Lung (tissue), 12 donors: ENCODE measurements around the gene MFAP2. TPM values are rescaled to one million over a fixed set of nuclear protein-coding genes. Genes with fewer than 3 reads are reported as not detected.

ENCODE experiments used
- ATAC-seq: fragments of 200-7000 bp; cut with Tn5 transposase; one replicate; pipeline ENCODE4 v1.9.1; 2020; ENCODE audit warnings: moderate number of reproducible peaks; ENCODE audit not compliant: insufficient read depth, low FRiP score
- DNase-seq, 3 donors: peaks; one replicate each; pipeline ENCODE4 v3.0.0-alpha.2; 2013 to 2017
- H3K27ac ChIP-seq, 2 donors: one replicate each; pipeline ENCODE4 v1.5.1; 2013; ENCODE audit warnings: mild to moderate bottlenecking in 2 of 2, moderate library complexity in 2 of 2, control low read depth in 1 of 2, inconsistent platforms in 1 of 2, low read depth in 1 of 2, low read length in 1 of 2
- H3K27me3 ChIP-seq, 3 donors: one replicate each; pipeline ENCODE4 v1.5.1; 2013; ENCODE audit warnings: low read length in 2 of 3; ENCODE audit not compliant: control insufficient read depth in 3 of 3, insufficient read depth in 3 of 3
- H3K36me3 ChIP-seq, 4 donors: one replicate each; pipeline ENCODE4 v1.5.1; 2013; ENCODE audit warnings: low read length in 4 of 4, mild to moderate bottlenecking in 1 of 4, moderate library complexity in 1 of 4; ENCODE audit not compliant: control insufficient read depth in 4 of 4, insufficient read depth in 4 of 4
- H3K4me1 ChIP-seq, 5 donors: one replicate each; pipeline ENCODE4 v1.5.1; 2013; ENCODE audit warnings: low read length in 5 of 5, mild to moderate bottlenecking in 2 of 5, moderate library complexity in 1 of 5; ENCODE audit not compliant: control insufficient read depth in 5 of 5, insufficient read depth in 5 of 5
- H3K4me3 ChIP-seq: one replicate; pipeline ENCODE4 v1.5.1; 2013; ENCODE audit warnings: mild to moderate bottlenecking, control low read depth, moderate library complexity
- H3K9ac ChIP-seq, 2 donors: one replicate each; pipeline ENCODE4 v1.5.1; 2013; ENCODE audit warnings: low read length in 2 of 2, control low read depth in 1 of 2; ENCODE audit not compliant: insufficient read depth in 1 of 2
- H3K9me3 ChIP-seq, 4 donors: one replicate each; pipeline ENCODE4 v1.5.1; 2013; ENCODE audit warnings: low read length in 3 of 4, mild to moderate bottlenecking in 1 of 4, moderate library complexity in 1 of 4; ENCODE audit not compliant: control insufficient read depth in 4 of 4, insufficient read depth in 3 of 4
- CTCF ChIP-seq: IDR thresholded peaks from 2 replicates; pipeline ENCODE4 v1.5.1; 2012; ENCODE audit warnings: mild to moderate bottlenecking; ENCODE audit errors: control extremely low read depth, extremely low read depth
- WGBS, 2 donors: extraction: QIAGEN DNeasy Blood & Tissue Kit; methylation state at CpG; one replicate each; pipeline ENCODE4 v1.1.7; 2013; 5-methylcytosine and 5-hydroxymethylcytosine counted together
- polyA plus RNA-seq, 2 donors: library from polyadenylated mRNA; stranded (reverse); fragments of 200-250 nt; gene quantifications; one replicate each; pipeline ENCODE4 v1.2.1, GENCODE V29; 2013
- total RNA-seq, 2 donors: library from RNA; depleted of rRNA in 1 of 2; stranded (reverse); fragments of >200 nt in 1 of 2; gene quantifications; one replicate each; pipeline ENCODE4 v1.2.1, GENCODE V29; 2014 to 2021
- donor health status: control.
- donor health status: control.
- donor health status: Bipolar disorder and iron deficiency.
- donor health status: healthy.
- donor health status: DM: yes; HTN: yes; CAD: no.

The MFAP2 gene
- total and polyA plus RNA-seq, 4 donors, result 7.4 to 28.5 (median 12.5) TPM

GRCh38 chr1:16991571-16991970, 11.2 kb upstream of the MFAP2 start:
- Histone ChIP-seq H3K4me1 (no peaks in the 10 kb centered on the region), H3K27ac (no peak overlapping the region), H3K9ac (no peak overlapping the region), H3K36me3 (peaks cover 0 to 50% (median 9%) of the 10 kb centered on the region in 4 donors), H3K27me3 (no peaks in the 10 kb centered on the region), H3K9me3 (no peaks in the 10 kb centered on the region), H3K4me3 (no peak overlapping the region)
- no peak for DNase-seq
- ATAC-seq, result no peak
- WGBS, 2 donors, result 98 to 99% methylated on average over 12 of the region's 12 CpGs
- TF ChIP-seq CTCF, result no peak

GRCh38 chr1:16989676-16990391, 9.4 kb upstream of the MFAP2 start:
- H3K9me3 ChIP-seq, result no peaks in the 10 kb centered on the region
- no peak overlapping the region for H3K9ac ChIP-seq
- WGBS, 2 donors, result 95 to 97% methylated on average over 22 of the region's 22 CpGs
- DNase-seq (no peak), ATAC-seq (no peak)
- no peaks in the 10 kb centered on the region for H3K27me3 ChIP-seq
- peaks cover 0 to 47% (median 9%) of the 10 kb centered on the region in 4 donors for H3K36me3 ChIP-seq
- H3K4me1 ChIP-seq, result no peaks in the 10 kb centered on the region
- H3K27ac ChIP-seq, result no peak overlapping the region
- no peak for TF ChIP-seq CTCF
- H3K4me3 ChIP-seq, result no peak overlapping the region

- DNase-seq (no peak), ATAC-seq (no peak)
- Histone ChIP-seq H3K4me3 (no peak overlapping the region), H3K36me3 (peaks cover 0 to 42% (median 9%) of the 10 kb centered on the region in 4 donors), H3K27me3 (no peaks in the 10 kb centered on the region), H3K27ac (no peak overlapping the region), H3K4me1 (peaks cover 0 to 10% (median 0%) of the 10 kb centered on the region in 5 donors), H3K9me3 (no peaks in the 10 kb centered on the region), H3K9ac (no peak overlapping the region)
- no peak for TF ChIP-seq CTCF
- WGBS, 2 donors, result 92 to 99% methylated on average over 13 of the region's 13 CpGs
Observed at GRCh38 chr1:16988210-16988609, 7.8 kb upstream of the MFAP2 start.
